Measurements from ENCODE around the gene SLC66A3. TPM values are rescaled to one million over a fixed set of nuclear protein-coding genes. Genes with fewer than 3 reads are reported as not detected.

SLC66A3 gene
- polyA plus RNA-seq (2013, experiment 1 of 4), result 6.9 TPM
- polyA plus RNA-seq (2013, experiment 2 of 4), result 7.1 TPM
- polyA plus RNA-seq (2013, experiment 3 of 4), result 9.9 TPM
- polyA plus RNA-seq (2013, experiment 4 of 4), result 10.4 TPM

DNA sequence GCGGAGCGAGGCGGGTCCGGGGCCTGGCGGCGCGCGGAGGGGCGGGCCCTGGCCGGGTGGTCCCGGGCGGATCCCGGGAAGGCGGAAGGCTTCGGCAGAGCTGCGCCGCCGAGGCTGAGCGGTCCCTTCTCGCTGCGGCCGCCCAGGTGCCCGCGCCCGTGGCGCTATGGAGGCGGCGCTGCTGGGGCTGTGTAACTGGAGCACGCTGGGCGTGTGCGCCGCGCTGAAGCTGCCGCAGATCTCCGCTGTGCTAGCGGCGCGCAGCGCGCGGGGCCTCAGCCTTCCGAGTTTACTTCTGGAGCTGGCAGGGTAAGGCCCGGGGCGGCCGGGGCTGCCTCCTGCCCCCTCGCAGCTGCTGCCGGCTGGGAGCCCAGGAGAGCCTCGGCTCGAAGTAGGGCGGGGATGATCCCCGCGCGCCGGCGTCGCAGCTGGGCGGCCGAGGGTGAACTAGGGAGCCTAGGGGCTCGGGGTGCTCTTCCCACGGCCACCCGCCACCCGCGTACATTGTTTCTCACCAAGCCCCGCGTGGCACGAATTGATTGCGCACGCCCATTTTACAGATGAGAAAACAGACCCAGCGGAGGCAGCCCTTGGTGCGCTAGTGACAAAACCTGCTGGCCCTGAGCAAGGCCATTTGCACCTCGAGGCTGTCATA, at the start of gene SLC66A3:
TSS of gene SLC66A3 (plus strand) at position 87 of the 655 bp plus-strand sequence. CDS start at position 167, 80 bp downstream.
- Histone ChIP-seq H3K27me3 (ENCODE audit: control insufficient read depth, insufficient read depth, low read length, poor library complexity, severe bottlenecking) (peaks cover 39% of the 10 kb centered on the region), H3K9me3 (ENCODE audit: control insufficient read depth, low read length) (no peaks in the 10 kb centered on the region)
- 6 to 7% methylated on average over 71 of the region's 71 CpGs for WGBS, 2 experiments

DNA sequence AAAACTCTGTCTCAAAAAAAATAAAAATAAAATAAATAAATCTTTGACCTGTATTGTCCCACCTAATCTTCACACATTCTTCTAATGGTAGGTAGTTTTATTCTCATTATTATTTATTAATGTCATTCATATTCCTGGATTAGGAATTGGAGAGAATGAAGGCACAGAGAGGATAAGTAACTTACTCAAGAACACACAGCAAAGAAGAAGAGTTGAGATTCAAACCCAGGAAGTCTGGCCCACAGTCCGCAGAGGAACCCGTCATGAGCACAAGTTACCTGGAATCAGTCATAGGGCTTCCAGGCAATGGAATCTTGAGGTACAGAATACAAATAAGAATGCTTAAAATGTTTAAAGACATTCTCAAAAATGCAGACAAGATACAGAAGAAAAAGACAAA, 46.3 kb upstream of the SLC66A3 start:
- 100% methylated on average over 2 of the region's 2 CpGs for WGBS, 2 experiments
- H3K4me1 ChIP-seq (ENCODE audit: control insufficient read depth, insufficient read depth, low read length), result no peaks in the 10 kb centered on the region

More for the DNA sequence above, at the start of gene SLC66A3:
- Histone ChIP-seq H3K27ac (ENCODE audit: insufficient read depth, low read depth, low read length, poor library complexity, severe bottlenecking) (peak within 1 kb of the TSS; percentile 11), H3K36me3 (ENCODE audit: control insufficient read depth, insufficient read depth, low read length) (no peaks in the 10 kb centered on the region), H3K4me3 (ENCODE audit: insufficient read depth, low read depth, low read length) (peak within 1 kb of the TSS; percentile 50), H3K4me1 (ENCODE audit: control insufficient read depth, insufficient read depth, low read length) (peaks cover 4% of the 10 kb centered on the region)

DNA sequence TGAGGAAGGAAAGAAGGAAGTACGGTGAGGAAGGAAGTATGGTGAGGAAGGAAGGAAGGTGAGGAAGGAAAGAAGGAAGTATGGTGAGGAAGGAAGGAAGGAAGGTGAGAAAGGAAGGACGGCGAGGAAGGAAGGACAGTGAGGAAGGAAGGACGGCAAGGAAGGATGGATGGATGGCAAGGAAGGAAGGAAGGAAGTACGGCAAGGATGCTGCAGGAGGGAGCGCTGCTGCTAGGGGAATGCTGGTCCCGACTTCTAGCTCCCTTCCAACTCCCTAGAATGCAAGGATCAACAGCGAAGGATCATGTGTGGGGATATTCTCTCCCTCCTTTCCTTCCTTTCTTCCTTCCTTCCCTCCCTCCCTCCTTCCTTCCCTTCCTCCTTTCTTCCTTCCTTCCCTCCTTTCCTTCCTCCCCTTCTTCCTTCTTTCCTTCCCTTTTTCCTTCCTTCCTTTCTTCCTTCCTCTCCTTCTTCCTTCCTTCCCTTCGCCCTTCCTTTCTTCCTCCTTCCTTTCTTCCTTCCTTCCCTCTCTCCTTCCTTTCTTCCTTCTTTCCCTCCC, 42.3 kb upstream of the SLC66A3 start:
- Histone ChIP-seq H3K4me3 (ENCODE audit: insufficient read depth, low read depth, low read length) (no peak overlapping the region), H3K27me3 (ENCODE audit: control insufficient read depth, insufficient read depth, low read length, poor library complexity, severe bottlenecking) (no peaks in the 10 kb centered on the region), H3K36me3 (ENCODE audit: control insufficient read depth, insufficient read depth, low read length) (no peaks in the 10 kb centered on the region), H3K27ac (ENCODE audit: insufficient read depth, low read depth, low read length, poor library complexity, severe bottlenecking) (no peak overlapping the region), H3K4me1 (ENCODE audit: control insufficient read depth, insufficient read depth, low read length) (no peaks in the 10 kb centered on the region), H3K9me3 (ENCODE audit: control insufficient read depth, low read length) (no peaks in the 10 kb centered on the region)
- WGBS, 2 experiments, result 92 to 94% methylated on average over 9 of the region's 9 CpGs

More for the DNA sequence above, 46.3 kb upstream of the SLC66A3 start:
- no peaks in the 10 kb centered on the region for H3K27me3 ChIP-seq (ENCODE audit: control insufficient read depth, insufficient read depth, low read length, poor library complexity, severe bottlenecking)
- H3K9me3 ChIP-seq (ENCODE audit: control insufficient read depth, low read length), result no peaks in the 10 kb centered on the region
- H3K4me3 ChIP-seq (ENCODE audit: insufficient read depth, low read depth, low read length), result no peak overlapping the region
- H3K27ac ChIP-seq (ENCODE audit: insufficient read depth, low read depth, low read length, poor library complexity, severe bottlenecking), result no peak overlapping the region
- H3K36me3 ChIP-seq (ENCODE audit: control insufficient read depth, insufficient read depth, low read length), result no peaks in the 10 kb centered on the region

DNA sequence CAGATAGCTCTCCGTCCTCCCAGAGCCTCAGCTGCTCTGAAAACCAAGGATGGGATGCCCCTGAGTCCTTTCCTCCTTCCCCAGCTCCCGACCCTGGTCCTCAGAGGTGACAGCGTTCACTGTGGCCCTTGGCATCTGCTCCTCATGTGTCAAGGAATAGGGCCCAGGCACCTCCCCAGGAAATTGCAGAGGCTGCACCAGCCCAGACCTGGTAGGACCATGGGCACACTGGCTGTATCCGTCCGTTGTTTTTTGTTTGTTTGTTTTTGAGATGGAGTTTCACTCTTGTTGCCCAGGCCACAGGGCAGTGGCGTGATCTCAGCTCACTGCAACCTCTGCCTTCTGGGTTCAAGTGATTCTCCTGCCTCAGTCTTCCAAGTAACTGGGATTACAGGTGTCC, 37.5 kb upstream of the SLC66A3 start:
- Histone ChIP-seq H3K36me3 (ENCODE audit: control insufficient read depth, insufficient read depth, low read length) (no peaks in the 10 kb centered on the region), H3K9me3 (ENCODE audit: control insufficient read depth, low read length) (no peaks in the 10 kb centered on the region), H3K4me3 (ENCODE audit: insufficient read depth, low read depth, low read length) (no peak overlapping the region), H3K27me3 (ENCODE audit: control insufficient read depth, insufficient read depth, low read length, poor library complexity, severe bottlenecking) (no peaks in the 10 kb centered on the region), H3K4me1 (ENCODE audit: control insufficient read depth, insufficient read depth, low read length) (no peaks in the 10 kb centered on the region), H3K27ac (ENCODE audit: insufficient read depth, low read depth, low read length, poor library complexity, severe bottlenecking) (no peak overlapping the region)
- WGBS, 2 experiments, result 93% methylated on average over 6 of the region's 6 CpGs

DNA sequence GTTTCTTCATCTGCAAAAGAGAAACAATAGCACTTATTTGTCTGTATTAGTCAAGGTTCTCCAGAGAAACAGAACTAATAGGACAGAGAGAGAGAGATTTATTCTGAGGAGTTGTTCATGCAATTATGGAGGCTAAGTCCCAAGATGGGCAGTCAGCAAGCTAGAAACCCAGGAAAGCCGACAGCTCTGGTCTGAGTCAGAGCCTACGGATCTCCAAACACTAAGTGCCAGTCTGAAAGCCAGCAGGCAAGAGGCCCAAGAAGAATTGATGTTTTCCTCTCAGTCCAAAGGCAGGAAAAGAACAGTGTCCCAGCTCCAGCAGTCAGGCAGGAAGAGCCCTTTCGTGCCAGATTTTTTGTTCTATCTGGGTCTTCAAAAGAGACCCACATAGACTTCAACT, 36.5 kb upstream of the SLC66A3 start:
- no peak overlapping the region for H3K27ac ChIP-seq (ENCODE audit: insufficient read depth, low read depth, low read length, poor library complexity, severe bottlenecking)
- no peaks in the 10 kb centered on the region for H3K36me3 ChIP-seq (ENCODE audit: control insufficient read depth, insufficient read depth, low read length)
- no peaks in the 10 kb centered on the region for H3K9me3 ChIP-seq (ENCODE audit: control insufficient read depth, low read length)
- no peaks in the 10 kb centered on the region for H3K4me1 ChIP-seq (ENCODE audit: control insufficient read depth, insufficient read depth, low read length)
- no peaks in the 10 kb centered on the region for H3K27me3 ChIP-seq (ENCODE audit: control insufficient read depth, insufficient read depth, low read length, poor library complexity, severe bottlenecking)
- 90 to 95% methylated on average over 3 of the region's 3 CpGs for WGBS, 2 experiments
- no peak overlapping the region for H3K4me3 ChIP-seq (ENCODE audit: insufficient read depth, low read depth, low read length)

DNA sequence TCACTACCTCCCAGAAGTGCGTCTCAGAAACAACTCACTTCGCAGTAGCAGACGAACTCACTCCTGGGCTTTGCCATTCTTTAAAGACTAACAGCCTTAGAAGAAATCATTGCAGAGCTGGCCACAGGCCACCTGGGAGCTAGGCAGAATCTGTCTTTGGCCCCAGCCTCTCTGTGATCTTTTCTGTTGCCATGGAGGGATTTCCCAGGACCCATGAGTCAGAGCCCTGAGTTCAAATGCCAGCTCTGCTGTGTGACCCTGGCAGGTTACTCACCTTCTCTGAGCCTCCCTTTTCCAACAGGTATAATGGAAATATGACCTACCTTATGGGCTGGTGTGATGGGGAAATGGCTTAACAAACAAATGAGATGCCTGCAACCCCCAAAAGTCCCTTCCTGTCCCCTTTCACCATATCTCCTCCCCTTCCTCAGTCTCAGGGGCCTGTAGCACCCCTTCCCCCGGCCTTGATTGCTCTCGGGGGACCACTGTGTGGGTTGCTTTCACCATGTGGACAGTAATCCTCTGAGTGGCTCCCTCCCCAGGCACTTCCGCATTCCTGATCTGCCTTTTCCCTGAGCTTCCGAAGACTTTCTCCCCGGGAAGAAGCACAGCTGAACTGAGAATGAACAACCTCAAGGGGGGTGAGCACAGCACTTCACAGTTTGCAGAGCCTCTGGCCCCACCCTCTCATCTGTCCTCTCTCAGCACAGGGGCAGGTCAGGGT, 34.0 kb upstream of the SLC66A3 start:
- H3K27me3 ChIP-seq (ENCODE audit: control insufficient read depth, insufficient read depth, low read length, poor library complexity, severe bottlenecking), result peaks cover 3% of the 10 kb centered on the region
- H3K9me3 ChIP-seq (ENCODE audit: control insufficient read depth, low read length), result no peaks in the 10 kb centered on the region
- H3K36me3 ChIP-seq (ENCODE audit: control insufficient read depth, insufficient read depth, low read length), result no peaks in the 10 kb centered on the region
- WGBS, 2 experiments, result 63 to 64% methylated on average over 8 of the region's 8 CpGs
- no peak overlapping the region for H3K27ac ChIP-seq (ENCODE audit: insufficient read depth, low read depth, low read length, poor library complexity, severe bottlenecking)
- no peaks in the 10 kb centered on the region for H3K4me1 ChIP-seq (ENCODE audit: control insufficient read depth, insufficient read depth, low read length)
- no peak overlapping the region for H3K4me3 ChIP-seq (ENCODE audit: insufficient read depth, low read depth, low read length)

DNA sequence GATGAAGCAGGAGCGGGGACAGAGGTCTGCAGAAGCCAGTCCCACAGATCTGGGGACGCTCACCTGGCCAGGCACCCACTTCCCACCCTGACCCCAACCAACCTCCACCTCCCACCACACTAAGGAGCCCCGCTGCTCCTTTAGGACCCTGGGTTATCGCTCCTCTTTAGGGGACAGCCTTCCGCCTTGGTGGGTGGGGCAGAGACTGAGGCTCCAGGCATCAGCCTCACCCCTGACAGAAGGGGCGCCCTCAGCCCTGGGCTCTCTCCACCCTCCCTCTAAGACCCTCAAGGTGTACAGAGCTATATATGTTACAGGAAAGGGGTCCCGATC, 33.5 kb upstream of the SLC66A3 start:
- WGBS, 2 experiments, result 82 to 84% methylated on average over 6 to 7 of the region's 7 CpGs
- no peaks in the 10 kb centered on the region for H3K36me3 ChIP-seq (ENCODE audit: control insufficient read depth, insufficient read depth, low read length)
- H3K9me3 ChIP-seq (ENCODE audit: control insufficient read depth, low read length), result no peaks in the 10 kb centered on the region
- H3K27me3 ChIP-seq (ENCODE audit: control insufficient read depth, insufficient read depth, low read length, poor library complexity, severe bottlenecking), result peaks cover 3% of the 10 kb centered on the region
- no peak overlapping the region for H3K27ac ChIP-seq (ENCODE audit: insufficient read depth, low read depth, low read length, poor library complexity, severe bottlenecking)
- no peak overlapping the region for H3K4me3 ChIP-seq (ENCODE audit: insufficient read depth, low read depth, low read length)
- no peaks in the 10 kb centered on the region for H3K4me1 ChIP-seq (ENCODE audit: control insufficient read depth, insufficient read depth, low read length)

DNA sequence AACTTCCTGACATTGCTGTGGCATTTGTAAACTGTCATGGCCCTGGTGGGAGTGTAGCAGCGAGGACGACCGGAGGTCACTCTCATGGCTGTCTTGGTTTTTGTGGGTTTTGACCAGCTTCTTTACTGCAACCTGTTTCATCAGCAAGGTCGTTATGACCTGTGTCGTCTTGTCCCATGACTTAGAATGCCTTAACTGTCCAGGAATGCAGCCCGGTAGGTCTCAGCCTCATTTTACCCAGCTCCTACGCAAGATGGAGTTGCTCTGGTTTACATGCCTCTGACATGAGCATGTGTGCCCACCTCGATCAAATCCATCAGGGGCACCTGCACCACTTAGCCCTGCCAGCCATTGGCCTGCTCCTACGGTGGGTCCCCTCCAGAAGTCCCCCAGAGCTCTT, 32.9 kb upstream of the SLC66A3 start:
- Histone ChIP-seq H3K4me3 (ENCODE audit: insufficient read depth, low read depth, low read length) (no peak overlapping the region), H3K36me3 (ENCODE audit: control insufficient read depth, insufficient read depth, low read length) (no peaks in the 10 kb centered on the region), H3K27me3 (ENCODE audit: control insufficient read depth, insufficient read depth, low read length, poor library complexity, severe bottlenecking) (peaks cover 3% of the 10 kb centered on the region), H3K4me1 (ENCODE audit: control insufficient read depth, insufficient read depth, low read length) (no peaks in the 10 kb centered on the region), H3K9me3 (ENCODE audit: control insufficient read depth, low read length) (no peaks in the 10 kb centered on the region), H3K27ac (ENCODE audit: insufficient read depth, low read depth, low read length, poor library complexity, severe bottlenecking) (no peak overlapping the region)
- WGBS, 2 experiments, result 87 to 90% methylated on average over 9 of the region's 9 CpGs

DNA sequence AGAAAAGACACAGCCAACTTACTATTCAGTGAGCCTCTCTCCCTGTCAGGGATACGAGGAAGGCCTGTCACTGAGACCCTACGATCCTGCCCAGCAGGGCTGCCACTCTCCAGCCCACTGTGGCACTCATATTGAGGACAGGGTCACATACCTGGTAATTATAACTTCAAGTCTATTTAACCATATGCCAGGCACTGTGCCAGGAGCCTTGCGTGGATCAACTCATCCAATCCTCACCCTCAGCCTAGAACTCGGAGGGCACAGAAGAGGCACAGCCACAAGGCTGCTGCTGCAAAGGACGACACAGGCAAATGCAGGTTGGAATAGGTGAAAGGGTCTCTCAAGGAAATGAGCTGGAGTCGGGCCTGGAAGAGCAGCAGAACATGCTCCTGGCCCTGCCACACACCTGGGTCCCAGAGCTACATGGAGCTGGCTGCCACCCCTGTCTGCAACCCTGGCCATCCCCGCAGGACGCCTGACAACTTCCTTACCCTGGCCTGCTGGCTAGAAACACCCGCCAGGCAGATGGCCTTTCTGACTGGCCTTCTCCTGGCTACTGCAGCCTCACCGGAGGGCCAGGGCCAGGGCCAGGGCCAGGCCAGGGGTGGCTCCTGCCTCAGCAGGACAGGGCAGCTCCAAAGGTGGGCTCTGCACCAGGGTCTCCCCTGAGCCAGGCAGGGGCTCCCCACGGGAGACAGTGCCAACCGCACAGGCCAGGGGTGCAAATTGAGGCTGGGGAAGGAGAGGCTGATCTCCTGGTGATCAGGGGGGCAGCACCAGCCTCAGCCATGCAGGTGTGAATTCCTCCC, 32.1 kb upstream of the SLC66A3 start:
- WGBS, 2 experiments, result 83 to 85% methylated on average over 12 of the region's 12 CpGs
- Histone ChIP-seq H3K9me3 (ENCODE audit: control insufficient read depth, low read length) (no peaks in the 10 kb centered on the region), H3K36me3 (ENCODE audit: control insufficient read depth, insufficient read depth, low read length) (no peaks in the 10 kb centered on the region), H3K27ac (ENCODE audit: insufficient read depth, low read depth, low read length, poor library complexity, severe bottlenecking) (no peak overlapping the region), H3K4me3 (ENCODE audit: insufficient read depth, low read depth, low read length) (no peak overlapping the region), H3K27me3 (ENCODE audit: control insufficient read depth, insufficient read depth, low read length, poor library complexity, severe bottlenecking) (peaks cover 3% of the 10 kb centered on the region), H3K4me1 (ENCODE audit: control insufficient read depth, insufficient read depth, low read length) (no peaks in the 10 kb centered on the region)

Measured in ectodermal cell (in vitro differentiated cells).